ENCODE data around the gene TPK1. TPM values are rescaled to one million over a fixed set of nuclear protein-coding genes. Genes with fewer than 3 reads are reported as not detected.

The TPK1 gene
- total RNA-seq, 1 donor from 2014 or later, result 2.2 TPM

DNA sequence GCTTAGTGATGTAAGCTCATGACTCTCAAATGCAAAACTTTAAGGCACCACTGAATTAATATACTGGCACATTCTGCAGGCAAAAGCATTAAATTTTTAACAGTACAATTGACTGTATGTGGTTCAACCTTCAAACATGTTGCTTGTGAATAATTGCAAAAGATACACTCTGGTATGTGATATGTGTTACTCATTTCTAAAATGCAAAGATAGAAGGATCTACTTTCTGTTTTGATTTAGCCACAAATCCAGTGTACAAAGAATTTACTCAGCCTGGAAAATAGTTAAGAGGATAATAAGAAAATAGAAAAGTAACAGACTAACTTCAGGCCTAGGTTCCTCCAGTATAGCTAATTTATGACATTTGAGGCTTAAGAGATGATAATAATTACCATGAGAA lies 365.8 kb downstream of the TPK1 start:
- TF ChIP-seq, protein P1, sequence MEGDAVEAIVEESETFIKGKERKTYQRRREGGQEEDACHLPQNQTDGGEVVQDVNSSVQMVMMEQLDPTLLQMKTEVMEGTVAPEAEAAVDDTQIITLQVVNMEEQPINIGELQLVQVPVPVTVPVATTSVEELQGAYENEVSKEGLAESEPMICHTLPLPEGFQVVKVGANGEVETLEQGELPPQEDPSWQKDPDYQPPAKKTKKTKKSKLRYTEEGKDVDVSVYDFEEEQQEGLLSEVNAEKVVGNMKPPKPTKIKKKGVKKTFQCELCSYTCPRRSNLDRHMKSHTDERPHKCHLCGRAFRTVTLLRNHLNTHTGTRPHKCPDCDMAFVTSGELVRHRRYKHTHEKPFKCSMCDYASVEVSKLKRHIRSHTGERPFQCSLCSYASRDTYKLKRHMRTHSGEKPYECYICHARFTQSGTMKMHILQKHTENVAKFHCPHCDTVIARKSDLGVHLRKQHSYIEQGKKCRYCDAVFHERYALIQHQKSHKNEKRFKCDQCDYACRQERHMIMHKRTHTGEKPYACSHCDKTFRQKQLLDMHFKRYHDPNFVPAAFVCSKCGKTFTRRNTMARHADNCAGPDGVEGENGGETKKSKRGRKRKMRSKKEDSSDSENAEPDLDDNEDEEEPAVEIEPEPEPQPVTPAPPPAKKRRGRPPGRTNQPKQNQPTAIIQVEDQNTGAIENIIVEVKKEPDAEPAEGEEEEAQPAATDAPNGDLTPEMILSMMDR (IDR thresholded peaks at IDR 0.05; ENCODE audit: unreplicated experiment), result no peak
- Mint-ChIP-seq H3K4me3 (ENCODE audit: low read depth) (no peak overlapping the region), H3K36me3 (ENCODE audit: insufficient read depth) (no peaks in the 10 kb centered on the region), H3K9me3 (ENCODE audit: low read depth) (no peaks in the 10 kb centered on the region), H3K27me3 (no peaks in the 10 kb centered on the region), H3K27ac (no peak overlapping the region), H3K4me1 (ENCODE audit: low read depth) (peaks cover 9% of the 10 kb centered on the region)
- DNase-seq (ENCODE audit: low spot score, unreplicated experiment), result no peak

DNA sequence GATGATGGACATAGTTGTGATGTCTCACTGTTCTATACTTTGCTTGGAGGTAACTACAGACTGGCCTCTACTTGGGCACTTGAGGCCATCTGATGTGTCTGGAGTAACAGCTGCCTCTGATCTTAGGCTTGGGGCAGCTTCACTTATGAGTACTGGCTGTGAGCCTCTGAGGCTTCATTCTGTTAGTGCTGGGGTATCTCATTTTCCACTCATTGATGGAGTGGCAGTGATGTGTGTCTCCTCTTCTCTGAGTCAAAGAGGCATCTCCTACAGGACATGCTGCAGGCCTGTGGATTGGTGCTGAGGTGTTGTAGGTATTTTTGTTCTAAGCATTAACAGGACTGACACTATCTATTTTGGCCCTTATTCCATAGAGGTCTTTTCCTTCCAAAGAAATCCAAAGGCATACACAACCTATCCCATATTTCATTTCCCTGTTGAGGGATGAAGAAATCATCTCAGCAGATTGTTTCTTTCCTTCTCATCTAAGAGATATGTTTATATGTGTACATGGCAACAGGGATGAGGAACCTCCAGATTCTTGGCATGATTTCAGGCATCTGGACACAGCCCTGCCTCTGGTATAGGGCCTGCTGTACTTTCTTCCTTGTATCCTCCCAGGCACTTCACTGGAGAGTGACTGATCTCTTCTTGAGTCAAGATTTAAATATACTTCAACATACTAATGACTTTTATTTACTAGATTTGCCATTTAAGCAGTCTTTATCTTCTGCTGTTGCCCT lies 366.7 kb downstream of the TPK1 start:
- Mint-ChIP-seq H3K9me3 (ENCODE audit: low read depth) (no peaks in the 10 kb centered on the region), H3K4me1 (ENCODE audit: low read depth) (peaks cover 8% of the 10 kb centered on the region), H3K27me3 (no peaks in the 10 kb centered on the region), H3K27ac (no peak overlapping the region), H3K36me3 (ENCODE audit: insufficient read depth) (no peaks in the 10 kb centered on the region), H3K4me3 (ENCODE audit: low read depth) (no peak overlapping the region)
- TF ChIP-seq, protein P1 (IDR thresholded peaks at IDR 0.05; ENCODE audit: unreplicated experiment), result no peak
- DNase-seq (ENCODE audit: low spot score, unreplicated experiment), result no peak

DNA sequence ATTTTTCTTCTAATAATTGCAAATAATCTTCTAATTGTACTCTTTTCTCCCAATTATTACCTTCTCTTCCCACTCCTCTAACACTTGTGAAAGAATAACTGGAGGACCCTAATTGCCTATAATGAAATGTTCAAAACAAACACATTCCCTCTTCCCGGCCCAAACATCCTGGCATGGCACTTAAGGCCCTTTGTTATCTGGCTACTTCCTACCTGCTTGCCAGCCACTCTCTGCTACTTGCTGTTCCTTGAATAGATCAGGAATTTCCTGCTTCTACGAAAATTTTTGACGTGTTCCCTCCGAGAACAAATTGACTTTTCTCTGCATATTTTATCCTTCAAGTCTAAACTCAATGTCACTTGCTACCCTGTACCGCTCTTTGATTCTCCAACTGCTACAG lies 376.2 kb downstream of the TPK1 start:
- no peaks in the 10 kb centered on the region for H3K36me3 Mint-ChIP-seq (ENCODE audit: insufficient read depth)
- no peak overlapping the region for H3K4me3 Mint-ChIP-seq (ENCODE audit: low read depth)
- H3K4me1 Mint-ChIP-seq (ENCODE audit: low read depth), result no peaks in the 10 kb centered on the region
- peaks cover 12% of the 10 kb centered on the region for H3K9me3 Mint-ChIP-seq (ENCODE audit: low read depth)
- TF ChIP-seq, protein P1 (IDR thresholded peaks at IDR 0.05; ENCODE audit: unreplicated experiment), result no peak
- no peak overlapping the region for H3K27ac Mint-ChIP-seq
- no peak for DNase-seq (ENCODE audit: low spot score, unreplicated experiment)
- no peaks in the 10 kb centered on the region for H3K27me3 Mint-ChIP-seq

DNA sequence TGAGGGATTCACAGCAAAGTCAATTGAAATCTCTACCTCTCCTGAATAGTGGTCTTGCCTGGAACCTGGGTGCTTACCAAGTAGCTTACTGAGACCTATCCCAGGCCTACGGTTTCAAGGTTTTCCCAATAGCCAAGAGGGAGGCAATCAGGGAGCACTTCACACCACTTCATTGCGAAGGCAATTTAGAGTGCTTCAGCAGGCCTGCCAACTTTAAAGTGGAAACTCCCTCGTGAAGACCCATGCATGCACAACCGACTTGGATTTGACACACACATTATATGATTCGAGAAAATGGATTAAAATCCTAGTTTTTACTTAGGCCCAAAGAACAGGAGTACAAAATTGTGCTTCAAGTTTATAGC lies 380.8 kb downstream of the TPK1 start:
- H3K4me1 Mint-ChIP-seq (ENCODE audit: low read depth), result no peaks in the 10 kb centered on the region

DNA sequence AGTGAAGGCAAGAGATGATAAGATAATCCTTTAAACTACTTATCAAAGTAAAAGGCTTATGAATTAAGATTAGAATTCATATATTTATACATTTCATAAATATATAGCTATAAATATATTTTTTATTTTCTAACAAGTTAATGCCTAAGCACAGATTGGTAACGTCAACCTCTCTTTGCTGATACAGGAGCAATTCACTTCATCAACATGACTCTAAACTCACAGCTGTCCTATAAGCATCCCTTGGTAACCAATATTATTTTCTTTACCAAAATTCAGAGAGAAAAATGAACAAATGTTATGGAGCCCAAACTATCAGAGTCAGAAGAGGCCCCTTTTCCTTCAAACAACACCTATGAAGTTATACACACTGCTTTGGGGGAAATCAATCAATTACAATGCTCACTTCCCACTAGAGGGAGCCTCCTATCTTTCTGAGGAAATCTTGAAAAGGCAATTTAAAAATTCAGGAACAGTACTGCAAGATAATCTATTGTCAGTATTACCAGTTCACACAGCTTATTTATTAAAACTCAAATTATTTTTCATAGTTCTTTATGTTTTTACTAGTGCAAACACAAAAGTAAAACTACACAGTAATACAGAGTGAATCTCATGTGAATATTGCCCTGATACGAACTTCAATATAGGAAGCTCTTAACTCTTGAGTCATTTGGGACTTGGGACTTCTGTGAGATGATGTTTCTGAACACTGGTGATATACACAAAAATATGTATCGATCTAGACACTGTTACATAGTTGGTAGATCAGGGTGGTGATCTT lies 381.4 kb downstream of the TPK1 start:
- no peaks in the 10 kb centered on the region for H3K4me1 Mint-ChIP-seq (ENCODE audit: low read depth)
- no peaks in the 10 kb centered on the region for H3K9me3 Mint-ChIP-seq (ENCODE audit: low read depth)
- H3K27ac Mint-ChIP-seq, result no peak overlapping the region
- TF ChIP-seq, protein P1 (IDR thresholded peaks at IDR 0.05; ENCODE audit: unreplicated experiment), result peak; percentile 38
- H3K36me3 Mint-ChIP-seq (ENCODE audit: insufficient read depth), result no peaks in the 10 kb centered on the region
- DNase-seq (ENCODE audit: low spot score, unreplicated experiment), result no peak
- H3K27me3 Mint-ChIP-seq, result no peaks in the 10 kb centered on the region
- no peak overlapping the region for H3K4me3 Mint-ChIP-seq (ENCODE audit: low read depth)

More for the DNA sequence above, 380.8 kb downstream of the TPK1 start:
- Mint-ChIP-seq H3K9me3 (ENCODE audit: low read depth) (no peaks in the 10 kb centered on the region), H3K27ac (no peak overlapping the region), H3K27me3 (no peaks in the 10 kb centered on the region), H3K4me3 (ENCODE audit: low read depth) (no peak overlapping the region), H3K36me3 (ENCODE audit: insufficient read depth) (no peaks in the 10 kb centered on the region)
- DNase-seq (ENCODE audit: low spot score, unreplicated experiment), result no peak
- TF ChIP-seq, protein P1 (IDR thresholded peaks at IDR 0.05; ENCODE audit: unreplicated experiment), result no peak
